ENCODE results near the gene SLC23A3. TPM values are rescaled to one million over a fixed set of nuclear protein-coding genes. Genes with fewer than 3 reads are reported as not detected.

SLC23A3 gene
- total RNA-seq, 1 experiment from 2014 or later, result 0.59 TPM

DNA sequence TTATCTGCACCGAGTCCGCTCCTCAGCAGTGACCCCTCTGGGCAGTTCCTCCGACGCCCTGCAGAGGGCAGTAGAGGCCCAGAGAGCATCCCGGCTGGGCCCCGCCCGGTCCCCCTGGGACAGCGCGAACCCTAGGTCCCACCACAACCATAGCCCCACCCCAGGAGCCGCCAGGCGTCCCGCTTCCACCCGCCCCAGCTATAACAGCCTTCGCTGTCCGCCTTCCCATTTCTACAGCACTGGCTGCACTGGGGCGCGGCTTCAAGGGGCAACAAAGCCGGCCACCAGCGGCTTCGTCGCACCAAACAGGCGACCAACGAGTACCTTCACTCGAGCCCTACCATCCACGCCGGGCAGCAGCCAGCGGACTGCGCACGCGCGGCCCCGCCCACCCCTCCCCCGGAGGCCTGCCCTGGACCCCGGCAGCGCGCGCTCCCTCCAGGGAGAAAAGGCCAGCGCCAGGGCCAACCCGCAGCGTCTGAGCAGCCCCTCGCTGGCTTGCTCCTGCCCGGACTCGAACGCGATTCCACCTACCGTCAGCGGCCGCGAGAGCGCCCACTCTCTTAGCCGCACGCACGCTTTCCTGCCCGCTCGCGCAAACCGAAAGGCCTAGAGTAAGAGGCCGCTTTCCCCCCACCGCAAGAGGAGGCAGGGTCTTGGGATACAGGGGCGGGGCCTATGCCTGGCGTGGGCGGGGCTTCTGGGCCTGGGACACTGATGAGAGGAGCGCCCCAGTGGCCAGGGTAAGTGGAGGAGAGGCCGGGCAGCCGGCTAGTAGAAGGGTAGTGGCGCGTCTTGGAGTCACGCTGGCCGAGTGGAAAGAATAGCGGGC, 9.4 kb downstream of the SLC23A3 start, which contains the start of gene NHEJ1 (continued):
- TF ChIP-seq RELA (CRISPR knock-in tag; IDR thresholded peaks at IDR 0.05; ENCODE audit: borderline replicate concordance) (no peak), ZNF138 (CRISPR knock-in tag; conservative IDR thresholded peaks at IDR 0.05) (no peak), NFYB (CRISPR knock-in tag; conservative IDR thresholded peaks at IDR 0.05; ENCODE audit: low read depth) (no peak), FOXK1 (CRISPR knock-in tag; IDR thresholded peaks at IDR 0.05) (no peak), FOXJ3 (CRISPR knock-in tag; IDR thresholded peaks at IDR 0.05; ENCODE audit: borderline replicate concordance) (no peak), ZBTB21 (CRISPR knock-in tag; IDR thresholded peaks at IDR 0.05; ENCODE audit: borderline replicate concordance) (no peak), ZNF396 (CRISPR knock-in tag; IDR thresholded peaks at IDR 0.05; ENCODE audit: borderline replicate concordance) (no peak), EMX1 (CRISPR knock-in tag; IDR thresholded peaks at IDR 0.05) (no peak), JAZF1 (CRISPR knock-in tag; IDR thresholded peaks at IDR 0.05) (no peak), TEAD1 (CRISPR knock-in tag; IDR thresholded peaks at IDR 0.05) (no peak; the same call in 1 of the 2 replicates), GRHL2 (CRISPR knock-in tag; IDR thresholded peaks at IDR 0.05; ENCODE audit: insufficient replicate concordance, severe bottlenecking) (no peak), ZNF219 (CRISPR knock-in tag; IDR thresholded peaks at IDR 0.05; ENCODE audit: borderline replicate concordance) (no peak), ELF4 (CRISPR knock-in tag; IDR thresholded peaks at IDR 0.05; ENCODE audit: low read depth) (no peak), ZNF317 (CRISPR knock-in tag; IDR thresholded peaks at IDR 0.05; ENCODE audit: borderline replicate concordance, low read depth) (no peak), NR2C2 (CRISPR knock-in tag; IDR thresholded peaks at IDR 0.05) (no peak), TCF7 (CRISPR knock-in tag; IDR thresholded peaks at IDR 0.05; ENCODE audit: low read depth) (0 out of 2 replicates have a peak, but pooled peaks have one; percentile 27), CREM (CRISPR knock-in tag; IDR thresholded peaks at IDR 0.05) (no peak), ESRRA (CRISPR knock-in tag; IDR thresholded peaks at IDR 0.05; ENCODE audit: borderline replicate concordance) (0 out of 2 replicates have a peak, but pooled peaks have one; percentile 32), SMAD4 (CRISPR knock-in tag; IDR thresholded peaks at IDR 0.05) (no peak)
- TF ChIP-seq, protein P1, sequence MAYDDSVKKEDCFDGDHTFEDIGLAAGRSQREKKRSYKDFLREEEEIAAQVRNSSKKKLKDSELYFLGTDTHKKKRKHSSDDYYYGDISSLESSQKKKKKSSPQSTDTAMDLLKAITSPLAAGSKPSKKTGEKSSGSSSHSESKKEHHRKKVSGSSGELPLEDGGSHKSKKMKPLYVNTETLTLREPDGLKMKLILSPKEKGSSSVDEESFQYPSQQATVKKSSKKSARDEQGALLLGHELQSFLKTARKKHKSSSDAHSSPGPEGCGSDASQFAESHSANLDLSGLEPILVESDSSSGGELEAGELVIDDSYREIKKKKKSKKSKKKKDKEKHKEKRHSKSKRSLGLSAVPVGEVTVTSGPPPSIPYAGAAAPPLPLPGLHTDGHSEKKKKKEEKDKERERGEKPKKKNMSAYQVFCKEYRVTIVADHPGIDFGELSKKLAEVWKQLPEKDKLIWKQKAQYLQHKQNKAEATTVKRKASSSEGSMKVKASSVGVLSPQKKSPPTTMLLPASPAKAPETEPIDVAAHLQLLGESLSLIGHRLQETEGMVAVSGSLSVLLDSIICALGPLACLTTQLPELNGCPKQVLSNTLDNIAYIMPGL (CRISPR knock-in tag; IDR thresholded peaks at IDR 0.05), result 0 out of 2 replicates have a peak, but pooled peaks have one; percentile 27
- TF ChIP-seq, protein P2, sequence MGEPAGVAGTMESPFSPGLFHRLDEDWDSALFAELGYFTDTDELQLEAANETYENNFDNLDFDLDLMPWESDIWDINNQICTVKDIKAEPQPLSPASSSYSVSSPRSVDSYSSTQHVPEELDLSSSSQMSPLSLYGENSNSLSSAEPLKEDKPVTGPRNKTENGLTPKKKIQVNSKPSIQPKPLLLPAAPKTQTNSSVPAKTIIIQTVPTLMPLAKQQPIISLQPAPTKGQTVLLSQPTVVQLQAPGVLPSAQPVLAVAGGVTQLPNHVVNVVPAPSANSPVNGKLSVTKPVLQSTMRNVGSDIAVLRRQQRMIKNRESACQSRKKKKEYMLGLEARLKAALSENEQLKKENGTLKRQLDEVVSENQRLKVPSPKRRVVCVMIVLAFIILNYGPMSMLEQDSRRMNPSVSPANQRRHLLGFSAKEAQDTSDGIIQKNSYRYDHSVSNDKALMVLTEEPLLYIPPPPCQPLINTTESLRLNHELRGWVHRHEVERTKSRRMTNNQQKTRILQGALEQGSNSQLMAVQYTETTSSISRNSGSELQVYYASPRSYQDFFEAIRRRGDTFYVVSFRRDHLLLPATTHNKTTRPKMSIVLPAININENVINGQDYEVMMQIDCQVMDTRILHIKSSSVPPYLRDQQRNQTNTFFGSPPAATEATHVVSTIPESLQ (CRISPR knock-in tag; IDR thresholded peaks at IDR 0.05), result no peak
- TF ChIP-seq, protein P3, sequence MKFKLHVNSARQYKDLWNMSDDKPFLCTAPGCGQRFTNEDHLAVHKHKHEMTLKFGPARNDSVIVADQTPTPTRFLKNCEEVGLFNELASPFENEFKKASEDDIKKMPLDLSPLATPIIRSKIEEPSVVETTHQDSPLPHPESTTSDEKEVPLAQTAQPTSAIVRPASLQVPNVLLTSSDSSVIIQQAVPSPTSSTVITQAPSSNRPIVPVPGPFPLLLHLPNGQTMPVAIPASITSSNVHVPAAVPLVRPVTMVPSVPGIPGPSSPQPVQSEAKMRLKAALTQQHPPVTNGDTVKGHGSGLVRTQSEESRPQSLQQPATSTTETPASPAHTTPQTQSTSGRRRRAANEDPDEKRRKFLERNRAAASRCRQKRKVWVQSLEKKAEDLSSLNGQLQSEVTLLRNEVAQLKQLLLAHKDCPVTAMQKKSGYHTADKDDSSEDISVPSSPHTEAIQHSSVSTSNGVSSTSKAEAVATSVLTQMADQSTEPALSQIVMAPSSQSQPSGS (CRISPR knock-in tag; IDR thresholded peaks at IDR 0.05; ENCODE audit: borderline replicate concordance, low read depth), result no peak
- TF ChIP-seq, protein P4, sequence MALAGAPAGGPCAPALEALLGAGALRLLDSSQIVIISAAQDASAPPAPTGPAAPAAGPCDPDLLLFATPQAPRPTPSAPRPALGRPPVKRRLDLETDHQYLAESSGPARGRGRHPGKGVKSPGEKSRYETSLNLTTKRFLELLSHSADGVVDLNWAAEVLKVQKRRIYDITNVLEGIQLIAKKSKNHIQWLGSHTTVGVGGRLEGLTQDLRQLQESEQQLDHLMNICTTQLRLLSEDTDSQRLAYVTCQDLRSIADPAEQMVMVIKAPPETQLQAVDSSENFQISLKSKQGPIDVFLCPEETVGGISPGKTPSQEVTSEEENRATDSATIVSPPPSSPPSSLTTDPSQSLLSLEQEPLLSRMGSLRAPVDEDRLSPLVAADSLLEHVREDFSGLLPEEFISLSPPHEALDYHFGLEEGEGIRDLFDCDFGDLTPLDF (CRISPR knock-in tag; IDR thresholded peaks at IDR 0.05), result no peak
- TF ChIP-seq, protein P5, sequence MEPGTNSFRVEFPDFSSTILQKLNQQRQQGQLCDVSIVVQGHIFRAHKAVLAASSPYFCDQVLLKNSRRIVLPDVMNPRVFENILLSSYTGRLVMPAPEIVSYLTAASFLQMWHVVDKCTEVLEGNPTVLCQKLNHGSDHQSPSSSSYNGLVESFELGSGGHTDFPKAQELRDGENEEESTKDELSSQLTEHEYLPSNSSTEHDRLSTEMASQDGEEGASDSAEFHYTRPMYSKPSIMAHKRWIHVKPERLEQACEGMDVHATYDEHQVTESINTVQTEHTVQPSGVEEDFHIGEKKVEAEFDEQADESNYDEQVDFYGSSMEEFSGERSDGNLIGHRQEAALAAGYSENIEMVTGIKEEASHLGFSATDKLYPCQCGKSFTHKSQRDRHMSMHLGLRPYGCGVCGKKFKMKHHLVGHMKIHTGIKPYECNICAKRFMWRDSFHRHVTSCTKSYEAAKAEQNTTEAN (CRISPR knock-in tag; IDR thresholded peaks at IDR 0.05), result 0 out of 2 replicates have a peak, but pooled peaks have one; percentile 39
- TF ChIP-seq, protein P6, sequence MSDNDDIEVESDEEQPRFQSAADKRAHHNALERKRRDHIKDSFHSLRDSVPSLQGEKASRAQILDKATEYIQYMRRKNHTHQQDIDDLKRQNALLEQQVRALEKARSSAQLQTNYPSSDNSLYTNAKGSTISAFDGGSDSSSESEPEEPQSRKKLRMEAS (CRISPR knock-in tag; IDR thresholded peaks at IDR 0.05), result no peak
- TF ChIP-seq, protein P7, sequence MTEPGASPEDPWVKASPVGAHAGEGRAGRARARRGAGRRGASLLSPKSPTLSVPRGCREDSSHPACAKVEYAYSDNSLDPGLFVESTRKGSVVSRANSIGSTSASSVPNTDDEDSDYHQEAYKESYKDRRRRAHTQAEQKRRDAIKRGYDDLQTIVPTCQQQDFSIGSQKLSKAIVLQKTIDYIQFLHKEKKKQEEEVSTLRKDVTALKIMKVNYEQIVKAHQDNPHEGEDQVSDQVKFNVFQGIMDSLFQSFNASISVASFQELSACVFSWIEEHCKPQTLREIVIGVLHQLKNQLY (CRISPR knock-in tag; IDR thresholded peaks at IDR 0.05), result no peak
- TF ChIP-seq, protein P8, sequence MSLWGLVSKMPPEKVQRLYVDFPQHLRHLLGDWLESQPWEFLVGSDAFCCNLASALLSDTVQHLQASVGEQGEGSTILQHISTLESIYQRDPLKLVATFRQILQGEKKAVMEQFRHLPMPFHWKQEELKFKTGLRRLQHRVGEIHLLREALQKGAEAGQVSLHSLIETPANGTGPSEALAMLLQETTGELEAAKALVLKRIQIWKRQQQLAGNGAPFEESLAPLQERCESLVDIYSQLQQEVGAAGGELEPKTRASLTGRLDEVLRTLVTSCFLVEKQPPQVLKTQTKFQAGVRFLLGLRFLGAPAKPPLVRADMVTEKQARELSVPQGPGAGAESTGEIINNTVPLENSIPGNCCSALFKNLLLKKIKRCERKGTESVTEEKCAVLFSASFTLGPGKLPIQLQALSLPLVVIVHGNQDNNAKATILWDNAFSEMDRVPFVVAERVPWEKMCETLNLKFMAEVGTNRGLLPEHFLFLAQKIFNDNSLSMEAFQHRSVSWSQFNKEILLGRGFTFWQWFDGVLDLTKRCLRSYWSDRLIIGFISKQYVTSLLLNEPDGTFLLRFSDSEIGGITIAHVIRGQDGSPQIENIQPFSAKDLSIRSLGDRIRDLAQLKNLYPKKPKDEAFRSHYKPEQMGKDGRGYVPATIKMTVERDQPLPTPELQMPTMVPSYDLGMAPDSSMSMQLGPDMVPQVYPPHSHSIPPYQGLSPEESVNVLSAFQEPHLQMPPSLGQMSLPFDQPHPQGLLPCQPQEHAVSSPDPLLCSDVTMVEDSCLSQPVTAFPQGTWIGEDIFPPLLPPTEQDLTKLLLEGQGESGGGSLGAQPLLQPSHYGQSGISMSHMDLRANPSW (CRISPR knock-in tag; conservative IDR thresholded peaks at IDR 0.05; ENCODE audit: low read depth), result no peak
